GM18519 (cell line): Measurements from ENCODE around the gene EXTL1.

Experiments
- ATAC-seq: cut with Tn5 transposase; IDR thresholded peaks from one replicate; pipeline ENCODE4 v1.9.1; 2021; ENCODE audit warnings: mild to moderate bottlenecking, moderate library complexity; ENCODE audit not compliant: unreplicated experiment, low FRiP score

Gene EXTL1

GRCh38 chr1:26020941-26021646 is 481 bp upstream of the EXTL1 start:
- ATAC-seq: no peak

DNA sequence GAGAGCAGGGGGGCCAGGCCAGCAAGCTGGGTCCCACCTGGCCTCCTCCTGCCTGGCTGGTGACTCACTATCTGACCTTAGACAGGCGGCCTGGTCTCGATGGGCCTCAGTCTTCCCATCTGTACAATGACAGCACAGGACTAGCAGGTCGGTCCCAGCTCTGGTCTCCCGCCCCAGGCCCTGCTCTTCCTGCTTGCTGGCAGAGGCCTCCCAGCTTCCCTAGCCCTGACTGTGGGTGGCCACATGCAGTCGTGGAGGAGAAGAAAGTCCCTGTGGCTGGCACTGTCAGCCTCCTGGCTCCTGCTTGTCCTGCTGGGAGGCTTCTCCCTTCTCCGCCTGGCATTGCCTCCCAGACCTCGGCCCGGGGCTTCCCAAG is 817 bp downstream of the EXTL1 start:
- no peak for ATAC-seq

GRCh38 chr1:26023009-26023408 is 1.4 kb downstream of the EXTL1 start:
- ATAC-seq: no peak

DNA sequence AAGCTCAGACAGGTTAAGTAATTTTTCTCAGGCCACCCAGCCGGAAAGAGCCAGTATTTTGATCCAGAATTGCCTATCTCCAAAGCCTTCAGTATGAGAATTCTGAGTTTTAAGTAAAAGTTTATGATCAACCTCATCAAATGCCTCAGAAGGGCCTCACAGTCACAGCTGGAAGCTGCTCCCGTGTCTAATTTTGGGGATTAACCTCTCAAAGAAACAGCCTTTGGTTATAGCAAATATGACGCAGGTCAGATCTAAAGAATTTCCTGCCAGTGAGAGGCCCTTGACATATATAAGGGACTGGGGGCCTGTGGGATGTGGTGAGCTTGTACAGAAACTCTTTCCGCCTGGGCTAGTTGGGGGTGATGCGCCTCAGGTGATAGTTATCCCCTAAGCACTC is 2.3 kb downstream of the EXTL1 start:
- ATAC-seq: no peak

DNA sequence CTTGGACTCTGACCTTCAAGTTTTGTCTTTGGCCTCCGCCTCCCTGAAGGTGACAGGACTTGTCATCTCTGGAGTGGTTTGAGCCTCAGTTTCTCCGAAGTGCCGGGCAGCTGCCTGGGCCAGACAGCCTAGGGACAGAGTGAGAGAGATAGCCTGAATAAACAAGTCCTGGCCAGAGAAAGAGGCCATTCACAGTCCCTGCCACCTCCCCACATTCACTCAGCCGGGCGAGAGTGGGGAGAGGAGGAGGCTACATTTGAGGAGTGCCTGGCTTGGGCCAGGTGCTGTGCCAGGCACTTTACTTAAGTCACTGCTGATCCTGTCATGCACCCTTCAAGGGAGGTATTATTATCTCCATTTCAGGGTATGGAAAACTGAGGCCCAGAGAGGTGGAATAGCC is 3.5 kb downstream of the EXTL1 start:
- ATAC-seq: no peak

GRCh38 chr1:26025517-26025916 is 3.9 kb downstream of the EXTL1 start:
- ATAC-seq: no peak

GRCh38 chr1:26027716-26028489 is 6.3 kb downstream of the EXTL1 start:
- ATAC-seq: no peak

DNA sequence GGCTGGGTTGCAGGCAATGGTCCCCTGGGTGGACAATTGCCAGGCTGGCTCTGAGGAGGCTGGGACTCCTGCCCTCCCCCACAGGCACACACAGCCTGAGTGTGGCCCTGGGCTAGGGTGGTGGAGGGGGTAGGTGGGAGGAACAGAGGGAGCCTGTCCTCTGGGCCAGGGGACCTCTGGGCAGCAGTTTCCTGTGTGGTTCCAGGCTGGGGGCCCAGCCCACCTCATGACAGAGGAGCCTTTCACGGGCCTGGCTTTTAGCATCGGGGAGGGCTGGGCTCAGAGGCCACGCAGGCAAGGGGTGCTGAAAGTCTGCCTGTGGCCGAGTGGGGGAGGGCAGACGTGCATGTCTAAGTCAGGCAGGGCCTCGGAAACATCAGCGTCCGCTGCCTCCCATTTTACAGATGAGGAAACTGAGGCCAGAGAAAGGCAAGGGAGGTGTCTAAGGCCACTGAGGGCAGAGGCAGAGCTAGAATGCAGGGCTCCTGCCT is 7.0 kb downstream of the EXTL1 start:
- ATAC-seq: no peak

GRCh38 chr1:26029054-26029863 is 7.7 kb downstream of the EXTL1 start:
- ATAC-seq: no peak

GRCh38 chr1:26029864-26030481 is 8.4 kb downstream of the EXTL1 start:
- ATAC-seq: no peak

- no peak for ATAC-seq
Observed at GRCh38 chr1:26031196-26031595, 9.6 kb downstream of the EXTL1 start.

DNA sequence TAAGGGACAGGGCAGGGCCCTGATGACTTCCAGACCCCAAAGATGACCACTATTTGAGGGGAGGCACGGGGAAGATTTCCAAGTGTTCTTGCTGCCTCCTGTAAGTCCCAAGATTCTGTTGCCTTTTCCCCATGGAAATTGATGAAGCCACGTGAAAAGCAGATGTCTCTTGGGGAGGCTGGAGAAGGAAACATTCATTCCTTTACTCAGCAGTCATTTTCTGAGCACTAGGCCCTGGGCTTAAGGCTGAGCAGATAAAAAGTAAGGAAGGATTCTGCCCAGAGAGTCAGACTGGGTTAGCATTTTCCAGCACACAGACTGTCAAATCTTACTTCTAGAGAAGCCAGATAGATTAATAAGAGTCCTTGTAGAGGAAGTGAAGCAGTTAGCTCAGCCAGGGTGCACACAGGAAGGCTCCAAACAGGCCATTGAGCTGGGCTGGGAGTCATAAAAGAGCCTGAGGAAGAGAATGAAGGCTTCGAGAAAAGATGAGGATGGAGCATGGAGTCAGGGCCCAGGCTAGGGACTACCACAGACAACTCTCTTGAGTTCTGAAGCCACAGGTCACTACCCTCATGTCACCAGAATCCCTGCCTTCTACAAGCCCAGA is 10.1 kb downstream of the EXTL1 start:
- no peak for ATAC-seq

DNA sequence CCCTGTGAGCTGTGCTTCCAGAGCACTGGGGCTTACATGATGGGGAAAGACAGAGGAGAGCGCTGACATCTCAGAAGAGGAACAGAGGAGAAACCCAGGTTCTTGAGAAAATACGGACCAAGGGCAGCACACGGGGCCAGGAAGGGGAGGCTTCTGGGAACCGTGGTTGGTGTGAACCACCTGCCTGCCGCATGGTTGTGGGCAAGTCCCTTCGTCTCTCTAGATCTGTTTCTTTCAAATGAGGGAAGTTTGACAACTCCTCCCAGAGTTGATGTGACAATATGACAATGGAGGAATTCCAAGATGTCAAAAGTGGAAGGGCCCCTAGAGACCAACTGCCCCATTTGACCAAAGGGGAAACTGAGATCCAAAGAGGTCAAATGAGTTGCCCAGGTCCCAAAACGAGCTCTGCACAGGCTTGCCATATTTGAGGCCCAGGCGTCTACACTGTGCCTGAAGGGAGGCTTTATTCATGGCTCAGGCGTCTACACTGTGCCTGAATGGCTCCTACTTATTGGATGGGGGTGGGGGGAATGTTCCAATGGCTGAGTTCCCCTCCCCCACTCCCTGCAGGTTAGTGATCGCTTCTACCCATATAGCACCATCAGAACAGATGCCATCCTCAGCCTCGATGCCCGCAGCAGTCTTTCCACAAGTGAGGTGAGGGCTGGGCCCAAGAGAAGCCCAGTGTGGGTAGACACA is 11.2 kb downstream of the EXTL1 start:
- no peak for ATAC-seq

DNA sequence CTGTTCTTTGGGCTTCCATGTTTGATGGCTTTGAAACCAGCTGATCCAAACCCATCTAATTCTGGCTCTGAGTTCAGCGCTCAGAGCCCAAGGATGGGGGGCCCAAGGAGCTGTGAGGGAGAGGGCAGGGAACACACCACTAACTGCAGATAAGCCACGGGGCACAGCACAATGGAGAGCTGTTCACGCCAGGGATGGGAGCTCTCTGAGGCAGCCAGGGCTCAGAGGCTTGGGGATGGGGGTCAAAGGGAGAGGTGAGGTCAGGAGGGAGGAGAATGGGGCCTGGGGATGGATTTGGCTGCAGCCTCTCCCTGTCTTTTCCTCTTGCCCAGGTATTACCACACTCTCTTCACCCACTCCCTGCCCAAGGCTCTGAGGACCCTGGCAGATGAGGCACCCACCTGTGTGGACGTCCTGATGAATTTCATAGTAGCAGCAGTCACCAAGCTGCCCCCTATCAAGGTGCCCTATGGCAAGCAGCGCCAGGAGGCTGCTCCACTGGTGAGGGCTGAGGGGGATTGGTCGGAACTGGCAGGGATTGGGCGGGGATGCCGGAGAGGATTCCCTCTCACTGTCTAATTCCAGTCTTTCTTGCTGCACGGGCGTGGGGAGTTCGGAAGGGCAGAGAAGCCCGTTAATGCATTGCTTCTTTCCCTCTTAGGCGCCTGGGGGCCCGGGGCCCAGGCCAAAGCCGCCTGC is 13.1 kb downstream of the EXTL1 start:
- ATAC-seq: no peak

DNA sequence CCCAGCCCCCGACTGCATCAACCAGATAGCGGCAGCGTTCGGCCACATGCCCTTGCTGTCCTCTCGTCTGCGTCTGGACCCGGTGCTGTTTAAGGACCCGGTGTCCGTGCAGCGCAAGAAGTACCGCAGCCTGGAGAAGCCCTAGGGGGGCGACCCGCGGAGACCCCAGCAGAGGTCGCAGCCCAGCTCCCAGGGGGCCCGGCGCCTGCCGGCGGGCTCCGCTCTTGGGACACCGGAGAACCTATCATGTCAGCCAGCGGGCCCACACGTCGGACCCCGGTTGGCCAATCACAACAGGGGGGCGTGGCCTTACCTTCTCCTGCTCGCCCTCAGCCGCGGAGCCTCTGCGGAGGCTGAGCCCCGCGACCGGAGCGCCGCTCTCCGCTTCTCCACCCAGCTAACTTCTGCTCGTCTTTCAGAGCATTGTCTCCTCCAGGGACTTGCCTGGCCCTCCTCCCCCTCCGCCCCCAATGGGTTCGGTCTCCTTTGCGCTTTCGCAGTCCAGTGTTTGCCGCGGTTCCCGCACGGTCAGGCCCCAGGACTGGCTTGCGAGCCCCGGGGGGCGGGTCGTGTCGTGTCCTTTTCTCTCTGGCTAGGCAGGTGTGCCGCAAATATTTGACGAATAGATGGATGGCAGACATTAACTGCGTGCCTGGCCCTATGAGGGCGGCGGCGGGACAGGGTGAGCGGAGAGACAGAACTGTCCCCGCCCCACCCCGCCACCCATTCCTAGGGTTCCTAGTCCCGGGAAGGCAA is 13.8 kb downstream of the EXTL1 start:
- ATAC-seq: no peak

- no peak for ATAC-seq
Observed at GRCh38 chr1:26035959-26036755, 14.6 kb downstream of the EXTL1 start.

DNA sequence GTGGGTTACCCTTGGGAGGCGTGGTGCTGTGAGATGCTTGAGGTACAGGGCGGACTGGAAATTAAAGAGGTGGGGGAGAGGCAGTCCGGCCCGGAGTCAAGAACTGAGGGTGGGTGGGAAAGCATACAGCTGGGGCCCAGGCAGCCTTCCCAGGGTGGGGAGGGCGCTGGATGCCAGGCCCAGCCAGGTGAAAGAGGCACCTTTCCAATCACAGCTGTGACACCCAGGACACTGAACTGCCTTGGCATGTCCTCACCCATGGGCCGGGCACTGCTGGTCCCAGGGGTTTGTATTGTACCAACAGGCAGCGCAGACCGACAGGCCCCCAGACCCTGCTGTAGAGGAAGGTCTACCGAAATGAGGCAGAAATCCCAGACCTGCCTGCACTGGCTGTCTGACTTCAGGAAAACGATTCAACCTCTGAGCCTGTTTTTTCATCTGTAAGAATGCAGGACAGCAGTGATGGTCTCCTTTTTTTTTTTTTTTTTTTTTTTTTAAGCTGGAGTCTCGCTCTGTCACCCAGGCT is 15.2 kb downstream of the EXTL1 start:
- ATAC-seq: no peak
